Calu3 (cell line): Measurements from ENCODE around the gene CDC25C. TPM values are rescaled to one million over a fixed set of nuclear protein-coding genes. Genes with fewer than 3 reads are reported as not detected.

Source experiments
- Bru-seq: library from RNA; stranded (reverse); fragments of 400-500 nt; gene quantifications from one replicate; lab custom pipeline; 2021; lab: Mats Ljungman, UMichigan
- BruChase-seq, 2 experiments: library from RNA; stranded (reverse); fragments of 400-500 nt; gene quantifications; one replicate each; lab custom pipeline; 2021; lab: Mats Ljungman, UMichigan
- BruUV-seq: library from RNA; stranded (reverse); fragments of 400-500 nt; replicated peaks from 2 replicates; lab custom pipeline; 2021; lab: Mats Ljungman, UMichigan
- CTCF ChIA-PET: fragments of 300-600 bp; sonication (Branson Sonifier 250); formaldehyde crosslinking; loops from one replicate; lab custom pipeline; 2022; ENCODE audit warnings: antibody characterized with exemption; lab: Charles Lee
- DNase-seq: peaks from one replicate; pipeline ENCODE4 v3.0.0; 2022
- H3K27ac Mint-ChIP-seq: one replicate; pipeline ENCODE4 v1.8.0; 2022; ENCODE audit warnings: mixed read lengths; ENCODE audit not compliant: unreplicated experiment
- H3K27me3 Mint-ChIP-seq: one replicate; pipeline ENCODE4 v1.8.0; 2022; ENCODE audit warnings: mixed read lengths; ENCODE audit not compliant: unreplicated experiment
- H3K36me3 Mint-ChIP-seq: one replicate; pipeline ENCODE4 v1.8.0; 2022; ENCODE audit warnings: mild to moderate bottlenecking, moderate library complexity, mixed read lengths; ENCODE audit not compliant: insufficient read depth, unreplicated experiment
- H3K4me1 Mint-ChIP-seq: one replicate; pipeline ENCODE4 v1.8.0; 2022; ENCODE audit warnings: mild to moderate bottlenecking, low read depth, mixed read lengths; ENCODE audit not compliant: unreplicated experiment
- H3K4me3 Mint-ChIP-seq: one replicate; pipeline ENCODE4 v1.8.0; 2022; ENCODE audit warnings: mild to moderate bottlenecking, low read depth, moderate library complexity, mixed read lengths; ENCODE audit not compliant: unreplicated experiment
- H3K9me3 Mint-ChIP-seq: one replicate; pipeline ENCODE4 v1.8.0; 2022; ENCODE audit warnings: low read depth, mixed read lengths; ENCODE audit not compliant: unreplicated experiment
- intact Hi-C: fragments of 100-400 bp; cut with micrococcal nuclease; formaldehyde crosslinking; loops from one replicate; pipeline ENCODE4 v1.10.0; 2022; ENCODE audit not compliant: unreplicated experiment
- long read RNA-seq: library from polyadenylated mRNA; stranded (forward); transcript quantifications from one replicate; pipeline ENCODE4 v2.0.0, GENCODE V29; 2022
- total RNA-seq: library from RNA; stranded (reverse); gene quantifications from 2 replicates; pipeline ENCODE4 v1.2.3, GENCODE V29; 2022
- TF ChIP-seq, protein P1 (sequence below): fragments of 200-600 bp; IDR thresholded peaks from one replicate; pipeline ENCODE4 v1.8.0; 2022; ENCODE audit warnings: antibody characterized with exemption; ENCODE audit not compliant: unreplicated experiment

CDC25C gene
- total RNA-seq (14.9 and 15.4 TPM in 2 replicates), Bru-seq, nascent RNA (percentile 61 among the genes with signal in this experiment), BruChase-seq, experiment 1, labeled RNA remaining after a 6-hour chase (percentile 51 among the genes with signal in this experiment), BruChase-seq, experiment 2, labeled RNA remaining after a 2-hour chase (percentile 64 among the genes with signal in this experiment)
- long read RNA-seq, transcript CDC25C-201 (14 exons, 2,128 nt): major isoform, 16 of 52 reads
- long read RNA-seq, partial matches to known transcripts: 2 of 52 reads
- long read RNA-seq, other reads (novel, unspliced or antisense): 32 of 52 reads

DNA sequence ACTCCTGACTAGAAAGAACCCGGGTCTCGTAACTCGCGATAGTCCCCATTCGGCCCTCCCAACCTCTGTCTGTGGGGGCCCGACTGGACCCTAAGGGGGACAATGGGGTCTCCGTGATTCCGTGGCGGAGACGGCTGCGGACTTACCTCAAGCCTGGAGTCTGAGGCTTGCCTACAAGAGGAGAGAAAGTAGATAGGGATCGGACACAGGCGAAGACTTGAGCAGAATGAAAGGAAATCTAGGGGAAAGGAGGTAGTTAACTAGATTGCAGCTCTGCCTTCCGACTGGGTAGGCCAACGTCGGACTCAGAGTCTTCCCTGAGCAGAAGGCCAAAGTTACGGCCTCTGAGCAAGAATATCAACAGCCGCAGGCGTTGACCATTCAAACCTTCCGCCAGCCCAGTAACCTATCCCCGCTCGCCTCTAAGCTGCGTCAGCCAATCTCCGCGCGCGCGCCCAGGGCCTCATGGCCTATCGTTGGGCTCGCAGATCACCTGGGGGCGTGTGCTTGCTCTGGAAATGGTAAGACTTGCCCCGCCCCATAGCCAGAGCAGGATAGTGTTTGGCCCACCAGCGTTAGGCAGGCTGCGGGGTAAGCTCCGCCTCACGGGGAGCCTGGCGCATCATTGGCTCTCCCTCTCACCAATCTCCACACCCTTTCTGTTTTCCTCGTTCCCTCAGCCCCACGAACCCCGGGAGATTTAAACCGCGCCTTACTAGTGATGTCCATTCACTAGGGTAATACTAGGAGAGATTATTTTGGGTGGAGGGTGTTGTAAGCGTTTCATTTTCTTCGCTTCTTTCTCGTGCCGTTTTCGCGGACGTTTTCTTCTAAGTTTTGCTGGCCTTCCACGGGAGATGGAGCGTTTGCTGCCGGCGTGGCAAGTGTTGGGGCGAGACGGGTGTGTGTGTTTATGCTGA, at the start of gene CDC25C:
CDC25C (minus strand) TSS at position 356 of the 920 bp plus-strand sequence. CDS start 624 bp downstream, outside the sequence.
- peaks cover 30% of the 10 kb centered on the region for H3K36me3 Mint-ChIP-seq
- no peaks in the 10 kb centered on the region for H3K9me3 Mint-ChIP-seq
- peak; percentile 99 for DNase-seq
- intact Hi-C loops: no loop called here
- H3K4me1 Mint-ChIP-seq: peaks cover 8% of the 10 kb centered on the region
- H3K27ac Mint-ChIP-seq: peak within 1 kb of the TSS; percentile 89
- H3K27me3 Mint-ChIP-seq: no peaks in the 10 kb centered on the region
- H3K4me3 Mint-ChIP-seq: peak within 1 kb of the TSS; percentile 87
- TF ChIP-seq, protein P1, sequence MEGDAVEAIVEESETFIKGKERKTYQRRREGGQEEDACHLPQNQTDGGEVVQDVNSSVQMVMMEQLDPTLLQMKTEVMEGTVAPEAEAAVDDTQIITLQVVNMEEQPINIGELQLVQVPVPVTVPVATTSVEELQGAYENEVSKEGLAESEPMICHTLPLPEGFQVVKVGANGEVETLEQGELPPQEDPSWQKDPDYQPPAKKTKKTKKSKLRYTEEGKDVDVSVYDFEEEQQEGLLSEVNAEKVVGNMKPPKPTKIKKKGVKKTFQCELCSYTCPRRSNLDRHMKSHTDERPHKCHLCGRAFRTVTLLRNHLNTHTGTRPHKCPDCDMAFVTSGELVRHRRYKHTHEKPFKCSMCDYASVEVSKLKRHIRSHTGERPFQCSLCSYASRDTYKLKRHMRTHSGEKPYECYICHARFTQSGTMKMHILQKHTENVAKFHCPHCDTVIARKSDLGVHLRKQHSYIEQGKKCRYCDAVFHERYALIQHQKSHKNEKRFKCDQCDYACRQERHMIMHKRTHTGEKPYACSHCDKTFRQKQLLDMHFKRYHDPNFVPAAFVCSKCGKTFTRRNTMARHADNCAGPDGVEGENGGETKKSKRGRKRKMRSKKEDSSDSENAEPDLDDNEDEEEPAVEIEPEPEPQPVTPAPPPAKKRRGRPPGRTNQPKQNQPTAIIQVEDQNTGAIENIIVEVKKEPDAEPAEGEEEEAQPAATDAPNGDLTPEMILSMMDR: no peak
- no TSS peak for BruUV-seq
- CTCF ChIA-PET: interaction anchor here (0.6 to 2.2 kb wide), 7 partner anchors 13 to 154 kb away, joined by 3 to 29 read pairs (median 6); partner anchors contain the start of gene KDM3B

DNA sequence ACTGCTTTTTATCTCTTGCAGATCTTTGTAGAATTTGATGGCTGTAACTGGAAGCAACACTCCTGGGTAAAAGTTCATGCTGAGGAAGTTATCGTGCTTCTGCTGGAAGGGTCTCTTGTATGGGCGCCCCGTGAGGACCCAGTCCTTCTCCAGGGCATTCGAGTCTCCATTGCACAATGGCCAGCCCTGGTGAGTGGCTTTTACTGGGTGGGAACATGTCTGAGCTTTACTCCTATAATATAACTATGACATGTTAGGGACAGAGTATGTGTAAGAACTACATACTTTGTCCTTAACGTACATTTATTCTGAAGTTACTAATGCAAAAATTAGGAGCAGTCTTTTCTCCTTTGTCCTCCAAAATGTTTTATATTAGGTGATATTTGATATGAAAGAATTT, 41.0 kb upstream of the CDC25C start:
- Mint-ChIP-seq H3K36me3 (peaks cover 17% of the 10 kb centered on the region), H3K4me3 (no peak overlapping the region), H3K4me1 (no peaks in the 10 kb centered on the region), H3K9me3 (no peaks in the 10 kb centered on the region), H3K27me3 (no peaks in the 10 kb centered on the region), H3K27ac (no peak overlapping the region)
- TF ChIP-seq, protein P1: no peak
- intact Hi-C loops: no loop called here
- BruUV-seq: no TSS peak
- CTCF ChIA-PET: no interaction called here
- DNase-seq: no peak

DNA sequence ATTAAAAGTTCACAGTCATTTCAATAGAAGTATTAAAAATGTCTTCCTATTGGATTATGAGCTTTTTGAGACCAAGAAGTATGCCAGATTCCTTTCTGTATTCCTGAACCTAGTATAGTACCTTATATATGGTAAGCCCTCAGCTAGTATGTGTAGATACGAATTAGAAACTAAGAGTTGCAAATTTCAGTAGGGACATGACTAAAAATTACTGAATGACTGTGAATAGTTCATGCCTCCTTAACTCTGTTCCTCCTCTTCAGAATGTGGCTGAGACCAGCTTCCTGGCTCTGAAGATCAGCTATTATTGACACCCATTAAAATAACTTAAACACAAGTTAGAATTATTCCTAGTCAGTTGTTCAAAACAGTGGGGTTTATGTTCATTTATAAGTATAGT, 40.6 kb upstream of the CDC25C start:
- no TSS peak for BruUV-seq
- TF ChIP-seq, protein P1: no peak
- intact Hi-C loops: no loop called here
- Mint-ChIP-seq H3K27ac (no peak overlapping the region), H3K9me3 (no peaks in the 10 kb centered on the region), H3K36me3 (peaks cover 17% of the 10 kb centered on the region), H3K27me3 (no peaks in the 10 kb centered on the region), H3K4me1 (no peaks in the 10 kb centered on the region), H3K4me3 (no peak overlapping the region)
- no peak for DNase-seq
- CTCF ChIA-PET: no interaction called here

DNA sequence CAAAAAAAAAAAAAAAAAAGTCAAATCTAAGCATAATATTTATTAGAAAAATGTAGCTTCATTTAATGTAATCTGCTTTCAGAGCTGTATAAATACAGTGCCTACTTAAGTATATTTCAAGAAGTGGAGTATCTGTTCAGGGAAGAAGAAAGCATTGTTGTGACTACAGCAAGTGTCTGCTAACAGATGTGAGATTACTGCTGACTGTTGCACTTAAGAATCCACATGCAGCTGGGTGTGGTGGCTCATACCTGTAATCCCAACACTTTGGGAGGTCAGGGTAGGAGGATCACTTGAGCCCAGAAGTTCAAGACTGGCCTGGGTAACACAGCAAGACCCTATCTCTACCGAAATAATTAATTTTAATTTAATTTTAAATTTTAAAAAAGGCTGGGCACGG, 39.9 kb upstream of the CDC25C start:
- Mint-ChIP-seq H3K36me3 (peaks cover 13% of the 10 kb centered on the region), H3K4me1 (no peaks in the 10 kb centered on the region), H3K4me3 (no peak overlapping the region), H3K9me3 (no peaks in the 10 kb centered on the region), H3K27ac (no peak overlapping the region), H3K27me3 (no peaks in the 10 kb centered on the region)
- CTCF ChIA-PET: interaction anchor here (2.3 kb wide), 1 partner anchor 19 kb away, joined by 11 read pairs; the partner anchor contains the start of gene KDM3B
- intact Hi-C loops: no loop called here
- TF ChIP-seq, protein P1: no peak
- no peak for DNase-seq
- BruUV-seq: no TSS peak
